ENCODE results near the gene PRKG2. TPM values are rescaled to one million over a fixed set of nuclear protein-coding genes. Genes with fewer than 3 reads are reported as not detected.

PRKG2 gene
- total RNA-seq, 4 donors from 2014 or later, result 8.2 to 16.0 (median 9.0) TPM; not detected in 1

DNA sequence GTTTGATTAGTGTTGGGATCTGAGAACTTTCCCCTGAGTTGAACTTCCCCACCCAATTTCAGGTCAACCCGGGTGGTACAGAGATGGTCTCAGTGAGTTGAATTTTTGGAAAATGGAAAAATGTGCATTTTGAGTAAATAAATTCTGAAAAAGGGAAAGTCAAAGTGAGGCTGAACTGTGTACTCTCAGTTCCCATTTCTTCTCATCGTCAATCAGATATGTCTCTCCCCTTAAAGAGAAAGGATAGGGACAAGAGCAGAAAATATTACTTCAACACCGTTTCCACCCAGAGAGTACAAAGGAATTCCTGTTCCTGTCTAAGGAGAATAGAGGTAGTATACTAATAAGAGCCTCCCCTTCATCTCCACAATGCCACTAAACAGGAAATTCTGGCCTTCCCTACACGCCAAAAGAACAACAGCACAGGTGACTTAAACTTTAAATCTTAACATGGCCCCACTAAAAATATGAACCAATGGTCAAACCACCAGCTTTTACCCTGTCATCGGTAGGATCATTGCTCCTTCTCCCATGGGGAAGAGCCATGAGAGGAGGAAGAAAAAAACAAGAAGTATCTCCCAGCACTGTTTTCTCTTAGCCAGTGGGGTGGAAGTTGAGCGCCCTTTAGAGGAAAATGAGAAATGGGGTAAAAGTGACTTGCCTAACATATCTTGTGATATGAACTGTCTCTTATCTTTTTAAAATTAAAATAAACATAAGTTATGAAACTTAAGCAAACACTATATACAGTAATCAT, 154.3 kb downstream of the PRKG2 start:
- no peaks in the 10 kb centered on the region for H3K27me3 ChIP-seq
- DNase-seq, result no peak
- H3K27ac ChIP-seq, result no peak overlapping the region
- intact Hi-C loops (cut with DNase I; ENCODE audit: low total_unique reads), result no loop called here
- H3K4me3 ChIP-seq, result no peak overlapping the region
- H3K4me1 ChIP-seq, result no peaks in the 10 kb centered on the region
- no peaks in the 10 kb centered on the region for H3K36me3 ChIP-seq
- 74 to 76% methylated on average over 5 to 6 of the region's 6 CpGs for WGBS, 2 donors (ENCODE audit: low coverage in 1 of 2)
- in situ Hi-C loops (cut with MboI; ENCODE audit: low pct_ligation_motif_present in 1 of 4, low pct_unique_long_range_greater_than_20kb in 1 of 4, low sequenced_read_pairs in 3 of 4), result loop anchor here in 1 of 4 donors (10.0 kb wide), 1 partner anchor 294 kb away; no protein-coding TSS in a partner anchor
- TF ChIP-seq POLR2AphosphoS5 (IDR thresholded peaks at IDR 0.05) (no peak), EP300 (IDR thresholded peaks at IDR 0.05; ENCODE audit: low read depth) (no peak), POLR2A (IDR thresholded peaks at IDR 0.05) (no peak)
- TF ChIP-seq, protein P1, sequence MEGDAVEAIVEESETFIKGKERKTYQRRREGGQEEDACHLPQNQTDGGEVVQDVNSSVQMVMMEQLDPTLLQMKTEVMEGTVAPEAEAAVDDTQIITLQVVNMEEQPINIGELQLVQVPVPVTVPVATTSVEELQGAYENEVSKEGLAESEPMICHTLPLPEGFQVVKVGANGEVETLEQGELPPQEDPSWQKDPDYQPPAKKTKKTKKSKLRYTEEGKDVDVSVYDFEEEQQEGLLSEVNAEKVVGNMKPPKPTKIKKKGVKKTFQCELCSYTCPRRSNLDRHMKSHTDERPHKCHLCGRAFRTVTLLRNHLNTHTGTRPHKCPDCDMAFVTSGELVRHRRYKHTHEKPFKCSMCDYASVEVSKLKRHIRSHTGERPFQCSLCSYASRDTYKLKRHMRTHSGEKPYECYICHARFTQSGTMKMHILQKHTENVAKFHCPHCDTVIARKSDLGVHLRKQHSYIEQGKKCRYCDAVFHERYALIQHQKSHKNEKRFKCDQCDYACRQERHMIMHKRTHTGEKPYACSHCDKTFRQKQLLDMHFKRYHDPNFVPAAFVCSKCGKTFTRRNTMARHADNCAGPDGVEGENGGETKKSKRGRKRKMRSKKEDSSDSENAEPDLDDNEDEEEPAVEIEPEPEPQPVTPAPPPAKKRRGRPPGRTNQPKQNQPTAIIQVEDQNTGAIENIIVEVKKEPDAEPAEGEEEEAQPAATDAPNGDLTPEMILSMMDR (IDR thresholded peaks at IDR 0.05), result no peak
- no peaks in the 10 kb centered on the region for H3K9me3 ChIP-seq

- WGBS, 2 donors (ENCODE audit: low coverage in 1 of 2), result 67 to 80% methylated on average over 1 of the region's 1 CpG
- in situ Hi-C loops (cut with MboI; ENCODE audit: low pct_ligation_motif_present in 1 of 4, low pct_unique_long_range_greater_than_20kb in 1 of 4, low sequenced_read_pairs in 3 of 4) (no loop called here), intact Hi-C loops (cut with DNase I; ENCODE audit: low total_unique reads) (loop anchor here (2.0 kb wide), 1 partner anchor 302 kb away; no protein-coding TSS in a partner anchor)
- no peak overlapping the region for H3K27ac ChIP-seq
- H3K4me3 ChIP-seq, result no peak overlapping the region
- H3K9me3 ChIP-seq, result no peaks in the 10 kb centered on the region
- no peaks in the 10 kb centered on the region for H3K4me1 ChIP-seq
- TF ChIP-seq POLR2A (IDR thresholded peaks at IDR 0.05), result no peak
- TF ChIP-seq, protein P1 (IDR thresholded peaks at IDR 0.05), result no peak
- no peak for DNase-seq
- no peaks in the 10 kb centered on the region for H3K36me3 ChIP-seq
- no peaks in the 10 kb centered on the region for H3K27me3 ChIP-seq
These were observed 156.4 kb downstream of the PRKG2 start for GRCh38 chr4:81058621-81059020.

GRCh38 chr4:81052119-81053068, 162.6 kb downstream of the PRKG2 start:
- TF ChIP-seq, protein P1 (IDR thresholded peaks at IDR 0.05), result peak; percentile 69 to 77 (median 75)
- TF ChIP-seq POLR2AphosphoS5 (IDR thresholded peaks at IDR 0.05), result no peak
- DNase-seq, result peak; percentile 79
- peak overlapping the region in 3 of 4 donors; percentile 46 to 57 (median 49) for H3K27ac ChIP-seq
- H3K9me3 ChIP-seq, result no peaks in the 10 kb centered on the region
- peaks cover 4 to 28% (median 8%) of the 10 kb centered on the region in 4 donors for H3K4me1 ChIP-seq
- in situ Hi-C loops (cut with MboI; ENCODE audit: low pct_ligation_motif_present in 1 of 4, low pct_unique_long_range_greater_than_20kb in 1 of 4, low sequenced_read_pairs in 3 of 4), result no loop called here
- intact Hi-C loops (cut with DNase I; ENCODE audit: low total_unique reads), result loop anchor here (5.0 kb wide), 1 partner anchor 690 kb away; no protein-coding TSS in a partner anchor
- whole genome bisulfite sequencing, 2 donors (ENCODE audit: low coverage in 1 of 2), result 51 to 60% methylated on average over 6 to 7 of the region's 7 CpGs
- H3K4me3 ChIP-seq, result no peak overlapping the region
- H3K27me3 ChIP-seq, result no peaks in the 10 kb centered on the region
- no peaks in the 10 kb centered on the region for H3K36me3 ChIP-seq

DNA sequence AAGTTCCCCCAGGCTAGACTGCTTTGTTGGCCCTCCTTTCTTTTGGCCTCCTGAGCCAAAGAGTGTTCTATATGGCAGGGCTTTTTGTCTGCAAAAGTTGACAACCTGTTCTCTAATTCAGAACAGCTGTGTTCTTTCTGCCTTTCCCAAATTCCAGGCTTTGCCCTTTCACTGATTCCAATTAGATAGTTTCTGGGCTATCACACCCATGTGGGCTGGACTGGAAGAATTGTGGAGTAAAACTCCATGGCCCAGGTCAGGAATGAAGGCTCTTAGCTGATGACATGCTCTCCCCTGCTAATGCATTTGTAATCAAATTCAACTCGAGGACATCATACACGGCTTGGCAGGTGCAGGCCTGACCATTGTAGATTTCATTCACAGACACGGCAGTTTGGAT, 165.1 kb downstream of the PRKG2 start:
- intact Hi-C loops (cut with DNase I; ENCODE audit: low total_unique reads), result loop anchor here (5.0 kb wide), 1 partner anchor 688 kb away; no protein-coding TSS in a partner anchor
- Histone ChIP-seq H3K27ac (peak overlapping the region; percentile 3 to 54 (median 33)), H3K4me1 (peaks cover 4 to 28% (median 8%) of the 10 kb centered on the region in 4 donors), H3K9me3 (no peaks in the 10 kb centered on the region), H3K4me3 (no peak overlapping the region), H3K27me3 (no peaks in the 10 kb centered on the region), H3K36me3 (peaks cover 0 to 8% (median 0%) of the 10 kb centered on the region in 4 donors)
- in situ Hi-C loops (cut with MboI; ENCODE audit: low pct_ligation_motif_present in 1 of 4, low pct_unique_long_range_greater_than_20kb in 1 of 4, low sequenced_read_pairs in 3 of 4), result loop anchor here (10.0 to 25.0 kb wide), 3 partner anchors 438 to 688 kb away; no protein-coding TSS in a partner anchor
- no peak for DNase-seq
- 36 to 83% methylated on average over 1 to 3 of the region's 3 CpGs for WGBS, 2 donors (ENCODE audit: low coverage in 1 of 2)
- TF ChIP-seq POLR2AphosphoS5 (IDR thresholded peaks at IDR 0.05), result no peak
- no peak for TF ChIP-seq POLR2A (IDR thresholded peaks at IDR 0.05)
- TF ChIP-seq EP300 (IDR thresholded peaks at IDR 0.05; ENCODE audit: low read depth), result no peak
- TF ChIP-seq, protein P1 (IDR thresholded peaks at IDR 0.05), result no peak

Data from transverse colon (tissue), 4 donors.